OCI-LY7 (cell line): Measurements from ENCODE around the gene MILR1.

Experiments
- CTCF ChIP-seq: fragments of 200-600 bp; sonication (generic); conservative IDR thresholded peaks from 2 replicates; pipeline ENCODE4 v1.5.1; 2014; ENCODE audit warnings: mild to moderate bottlenecking, antibody characterized with exemption, low read length, moderate library complexity, mixed read lengths
- EZH2phosphoT487 ChIP-seq: fragments of 200-600 bp; sonication (generic); IDR thresholded peaks from 2 replicates; pipeline ENCODE4 v1.6.1; 2018; ENCODE audit warnings: low read depth, borderline replicate concordance, mild to moderate bottlenecking, mixed run types, antibody characterized with exemption, low read length, moderate library complexity, mixed read lengths

- no peak for TF ChIP-seq CTCF
- TF ChIP-seq EZH2phosphoT487 = no peak
Observed at GRCh38 chr17:64459284-64459747, 10.4 kb downstream of the MILR1 start.
